GM13977 (cell line): Measurements from ENCODE around the gene KIF1B.

Experiments
- DNase-seq: peaks from one replicate; pipeline ENCODE4 v3.0.0; 2012; ENCODE audit warnings: low spot score
- CTCF ChIP-seq: IDR thresholded peaks from 2 replicates; pipeline ENCODE4 v1.5.1; 2012; ENCODE audit warnings: mild to moderate bottlenecking, control low read depth; ENCODE audit not compliant: insufficient read depth; ENCODE audit errors: extremely low read depth, missing control alignments
- in situ Hi-C: fragments of 300-500 bp; cut with MboI; formaldehyde crosslinking; loops from one replicate; pipeline ENCODE4 v1.12.0; 2022; ENCODE audit warnings: low sequenced_read_pairs, low pct_unique_long_range_greater_than_20kb, mixed read lengths, inconsistent platforms; ENCODE audit not compliant: unreplicated experiment

KIF1B gene, protein sequence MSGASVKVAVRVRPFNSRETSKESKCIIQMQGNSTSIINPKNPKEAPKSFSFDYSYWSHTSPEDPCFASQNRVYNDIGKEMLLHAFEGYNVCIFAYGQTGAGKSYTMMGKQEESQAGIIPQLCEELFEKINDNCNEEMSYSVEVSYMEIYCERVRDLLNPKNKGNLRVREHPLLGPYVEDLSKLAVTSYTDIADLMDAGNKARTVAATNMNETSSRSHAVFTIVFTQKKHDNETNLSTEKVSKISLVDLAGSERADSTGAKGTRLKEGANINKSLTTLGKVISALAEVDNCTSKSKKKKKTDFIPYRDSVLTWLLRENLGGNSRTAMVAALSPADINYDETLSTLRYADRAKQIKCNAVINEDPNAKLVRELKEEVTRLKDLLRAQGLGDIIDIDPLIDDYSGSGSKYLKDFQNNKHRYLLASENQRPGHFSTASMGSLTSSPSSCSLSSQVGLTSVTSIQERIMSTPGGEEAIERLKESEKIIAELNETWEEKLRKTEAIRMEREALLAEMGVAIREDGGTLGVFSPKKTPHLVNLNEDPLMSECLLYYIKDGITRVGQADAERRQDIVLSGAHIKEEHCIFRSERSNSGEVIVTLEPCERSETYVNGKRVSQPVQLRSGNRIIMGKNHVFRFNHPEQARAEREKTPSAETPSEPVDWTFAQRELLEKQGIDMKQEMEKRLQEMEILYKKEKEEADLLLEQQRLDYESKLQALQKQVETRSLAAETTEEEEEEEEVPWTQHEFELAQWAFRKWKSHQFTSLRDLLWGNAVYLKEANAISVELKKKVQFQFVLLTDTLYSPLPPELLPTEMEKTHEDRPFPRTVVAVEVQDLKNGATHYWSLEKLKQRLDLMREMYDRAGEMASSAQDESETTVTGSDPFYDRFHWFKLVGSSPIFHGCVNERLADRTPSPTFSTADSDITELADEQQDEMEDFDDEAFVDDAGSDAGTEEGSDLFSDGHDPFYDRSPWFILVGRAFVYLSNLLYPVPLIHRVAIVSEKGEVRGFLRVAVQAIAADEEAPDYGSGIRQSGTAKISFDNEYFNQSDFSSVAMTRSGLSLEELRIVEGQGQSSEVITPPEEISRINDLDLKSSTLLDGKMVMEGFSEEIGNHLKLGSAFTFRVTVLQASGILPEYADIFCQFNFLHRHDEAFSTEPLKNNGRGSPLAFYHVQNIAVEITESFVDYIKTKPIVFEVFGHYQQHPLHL (N-terminal part only)

GRCh38 chr1:10209905-10210810 lies at the start of gene KIF1B:
Gene KIF1B (plus strand): TSS chr1:10210570. CDS start chr1:10232329, 21,759 bp downstream.
- in situ Hi-C loops: no loop called here
- peak; percentile 100 for DNase-seq
- TF ChIP-seq CTCF: peak; percentile 96

GRCh38 chr1:10160907-10161490 lies 49.4 kb upstream of the KIF1B start:
- no peak for TF ChIP-seq CTCF
- in situ Hi-C loops: no loop called here
- no peak for DNase-seq

- in situ Hi-C loops: no loop called here
- DNase-seq: no peak
- TF ChIP-seq CTCF: no peak
Measured at GRCh38 chr1:10161541-10162290, 48.7 kb upstream of the KIF1B start.

- in situ Hi-C loops: no loop called here
- DNase-seq: peak; percentile 55
- no peak for TF ChIP-seq CTCF
Measured at GRCh38 chr1:10168912-10169514, 41.4 kb upstream of the KIF1B start.

DNA sequence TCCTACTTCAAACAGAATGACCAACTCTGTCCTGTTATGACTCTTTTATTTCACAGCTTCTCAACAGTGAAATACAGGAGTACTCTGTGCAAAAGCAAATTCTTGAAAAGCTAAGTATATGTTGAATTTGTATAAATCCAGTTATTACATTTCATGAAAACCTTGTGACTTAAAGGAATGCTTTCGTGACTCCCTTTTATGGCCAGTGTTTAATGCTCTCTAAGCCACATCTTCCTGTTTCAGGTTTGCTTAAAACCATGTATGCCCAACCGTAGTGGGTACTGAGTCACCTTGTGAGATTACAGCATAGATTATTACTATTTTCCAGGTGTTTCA lies 40.2 kb upstream of the KIF1B start:
- in situ Hi-C loops: no loop called here
- no peak for TF ChIP-seq CTCF
- DNase-seq: peak; percentile 63
